ENCODE results near the gene ANKMY1. TPM values are rescaled to one million over a fixed set of nuclear protein-coding genes. Genes with fewer than 3 reads are reported as not detected.

The ANKMY1 gene
- total RNA-seq, 1 experiment from 2014 or later: 30.8 TPM

DNA sequence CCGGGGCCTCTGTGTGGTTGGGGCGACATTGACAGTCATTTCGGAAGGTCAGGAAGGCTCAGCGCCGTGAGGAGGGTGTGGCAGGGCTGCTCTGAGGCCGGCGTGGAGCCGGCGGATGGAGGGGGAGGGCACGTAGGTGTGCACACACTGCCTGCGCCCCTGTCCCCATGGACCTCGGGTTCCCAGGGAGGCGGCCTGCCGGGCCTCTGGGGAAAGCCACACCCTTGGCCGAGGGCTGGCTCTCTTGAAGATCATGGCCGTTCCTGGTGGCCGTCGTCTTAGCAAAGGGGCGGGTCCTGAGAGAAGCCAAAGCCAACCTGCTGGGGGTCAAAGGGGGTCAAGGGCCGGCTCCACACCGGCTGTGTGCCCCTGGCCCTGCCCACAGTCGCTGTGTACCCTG, 110.5 kb downstream of the ANKMY1 start:
- no peaks in the 10 kb centered on the region for H3K79me2 ChIP-seq (ENCODE audit: low read length)
- H3K36me3 ChIP-seq (ENCODE audit: insufficient read depth, low read length): no peaks in the 10 kb centered on the region
- H3K4me3 ChIP-seq (ENCODE audit: low read length): no peak overlapping the region
- no peaks in the 10 kb centered on the region for H3K9me2 ChIP-seq (replicated peaks; ENCODE audit: insufficient read depth, low read length)
- H4K20me1 ChIP-seq (ENCODE audit: insufficient read depth, low read depth, low read length): peaks cover 12% of the 10 kb centered on the region; the same call in 1 of the 2 replicates
- H3K27me3 ChIP-seq (ENCODE audit: low read length): no peaks in the 10 kb centered on the region
- no peak overlapping the region for H3K9ac ChIP-seq (ENCODE audit: low read length)
- H3K9me3 ChIP-seq (ENCODE audit: low read length): no peaks in the 10 kb centered on the region
- DNase-seq: no peak
- peaks cover 14% of the 10 kb centered on the region for H3K4me1 ChIP-seq (ENCODE audit: low read length)
- no peak overlapping the region for H2AFZ ChIP-seq (ENCODE audit: low read length)
- no peak overlapping the region for H3K4me2 ChIP-seq (ENCODE audit: low read depth, low read length, poor library complexity, severe bottlenecking)
- H3K27ac ChIP-seq (ENCODE audit: low read length): no peak overlapping the region

DNA sequence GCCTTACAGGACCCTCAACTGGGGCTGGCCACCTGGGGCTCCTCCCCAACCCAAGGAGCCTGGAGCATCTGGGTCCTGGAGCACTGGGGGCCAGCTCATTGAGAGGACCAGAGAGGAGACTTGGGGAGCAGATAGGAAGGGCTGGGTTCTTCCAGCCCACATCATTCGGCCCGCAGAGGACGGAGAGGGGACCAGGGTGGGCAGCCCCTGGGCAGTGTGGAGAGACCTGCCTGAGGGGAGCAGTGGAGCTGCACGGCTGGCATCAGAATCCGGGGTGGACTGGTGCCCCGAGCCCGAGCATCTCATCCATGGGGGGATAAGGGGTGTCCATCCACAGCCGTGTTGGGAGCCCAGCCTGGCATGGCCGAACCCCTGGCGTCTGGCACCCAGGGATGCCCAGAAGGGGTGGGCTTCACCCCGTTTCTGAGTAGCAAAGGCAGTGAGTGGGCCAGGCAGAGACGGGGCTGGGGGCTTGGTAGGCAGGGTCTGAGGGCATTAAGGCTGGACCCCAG, 111.1 kb downstream of the ANKMY1 start:
- DNase-seq: no peak
- no peak overlapping the region for H3K4me3 ChIP-seq (ENCODE audit: low read length)
- no peaks in the 10 kb centered on the region for H3K27me3 ChIP-seq (ENCODE audit: low read length)
- no peaks in the 10 kb centered on the region for H3K36me3 ChIP-seq (ENCODE audit: insufficient read depth, low read length)
- no peaks in the 10 kb centered on the region for H3K9me3 ChIP-seq (ENCODE audit: low read length)
- H2AFZ ChIP-seq (ENCODE audit: low read length): no peak overlapping the region
- no peak overlapping the region for H3K27ac ChIP-seq (ENCODE audit: low read length)
- peaks cover 14% of the 10 kb centered on the region for H3K4me1 ChIP-seq (ENCODE audit: low read length)
- no peak overlapping the region for H3K9ac ChIP-seq (ENCODE audit: low read length)
- H3K79me2 ChIP-seq (ENCODE audit: low read length): no peaks in the 10 kb centered on the region
- H4K20me1 ChIP-seq (ENCODE audit: insufficient read depth, low read depth, low read length): peaks cover 12% of the 10 kb centered on the region; the same call in 1 of the 2 replicates
- H3K4me2 ChIP-seq (ENCODE audit: low read depth, low read length, poor library complexity, severe bottlenecking): no peak overlapping the region
- H3K9me2 ChIP-seq (replicated peaks; ENCODE audit: insufficient read depth, low read length): no peaks in the 10 kb centered on the region

DNA sequence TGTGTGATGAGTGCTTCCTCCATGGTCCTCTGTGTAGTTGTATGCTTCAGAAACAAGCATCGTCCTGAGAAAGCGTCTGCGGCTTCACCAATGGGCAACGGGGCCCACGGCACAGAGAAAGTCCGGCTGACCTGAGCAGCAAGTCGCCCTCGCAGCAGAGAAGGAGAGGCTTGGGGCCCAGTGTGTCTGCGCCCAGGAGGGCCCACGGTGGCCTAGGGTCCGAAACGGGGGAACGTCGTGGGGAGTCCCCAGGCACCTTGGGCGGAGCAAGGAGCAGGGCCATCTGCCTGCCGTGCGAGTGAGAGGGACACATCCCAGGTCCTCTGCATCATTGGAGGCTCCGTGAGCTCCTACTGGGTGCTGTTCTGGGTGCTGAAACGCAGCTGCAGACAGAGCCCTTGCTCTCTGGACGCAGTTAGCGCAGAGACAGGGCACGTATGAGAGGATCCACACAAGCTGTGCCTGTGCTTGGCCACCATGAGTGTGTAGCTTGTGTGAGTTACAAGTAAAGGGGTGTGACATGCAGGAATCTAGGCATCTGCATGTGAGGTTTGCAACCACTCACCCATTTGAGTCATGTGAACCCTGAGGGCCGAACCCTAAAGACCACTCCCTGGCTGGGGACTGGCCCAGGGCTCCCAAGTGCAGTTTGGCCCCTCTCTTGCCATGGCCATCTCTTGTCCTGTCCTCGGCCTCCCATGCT, 111.7 kb downstream of the ANKMY1 start:
- no peaks in the 10 kb centered on the region for H3K27me3 ChIP-seq (ENCODE audit: low read length)

DNA sequence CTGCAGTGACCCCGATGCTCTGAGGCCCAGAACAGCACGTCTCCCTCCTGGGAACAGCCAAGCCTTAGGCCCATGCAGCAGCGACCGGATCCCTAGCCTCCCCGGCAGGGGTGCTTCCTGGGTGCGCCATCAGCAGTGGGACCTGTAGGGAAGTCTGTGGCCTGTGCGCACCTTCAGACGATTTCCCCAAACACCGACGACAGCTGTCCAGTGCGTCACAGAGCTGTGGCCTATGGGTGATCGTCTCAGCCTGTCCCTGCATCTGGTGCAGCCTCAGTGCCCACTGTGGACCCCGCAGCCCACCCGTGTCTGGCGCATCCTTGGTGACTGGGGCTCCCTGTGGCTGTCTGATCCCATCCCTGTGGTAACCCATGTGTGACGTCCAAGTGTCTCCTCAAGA, 113.3 kb downstream of the ANKMY1 start:
- no peak overlapping the region for H3K27ac ChIP-seq (ENCODE audit: low read length)
- H3K36me3 ChIP-seq (ENCODE audit: insufficient read depth, low read length): no peaks in the 10 kb centered on the region
- H4K20me1 ChIP-seq (ENCODE audit: insufficient read depth, low read depth, low read length): 0 out of 2 replicates have a peak, but pooled peaks cover 4% of the 10 kb centered on the region
- no peak for DNase-seq
- H3K4me3 ChIP-seq (ENCODE audit: low read length): no peak overlapping the region
- H2AFZ ChIP-seq (ENCODE audit: low read length): no peak overlapping the region
- no peaks in the 10 kb centered on the region for H3K9me2 ChIP-seq (replicated peaks; ENCODE audit: insufficient read depth, low read length)
- H3K9ac ChIP-seq (ENCODE audit: low read length): no peak overlapping the region
- H3K4me2 ChIP-seq (ENCODE audit: low read depth, low read length, poor library complexity, severe bottlenecking): no peak overlapping the region
- H3K79me2 ChIP-seq (ENCODE audit: low read length): no peaks in the 10 kb centered on the region
- no peaks in the 10 kb centered on the region for H3K9me3 ChIP-seq (ENCODE audit: low read length)
- H3K4me1 ChIP-seq (ENCODE audit: low read length): no peaks in the 10 kb centered on the region
- no peaks in the 10 kb centered on the region for H3K27me3 ChIP-seq (ENCODE audit: low read length)

More for the DNA sequence above, 111.7 kb downstream of the ANKMY1 start:
- H3K9me3 ChIP-seq (ENCODE audit: low read length): no peaks in the 10 kb centered on the region
- H4K20me1 ChIP-seq (ENCODE audit: insufficient read depth, low read depth, low read length): peaks cover 12% of the 10 kb centered on the region; the same call in 1 of the 2 replicates
- H3K9ac ChIP-seq (ENCODE audit: low read length): no peak overlapping the region
- H2AFZ ChIP-seq (ENCODE audit: low read length): no peak overlapping the region
- H3K4me1 ChIP-seq (ENCODE audit: low read length): peaks cover 14% of the 10 kb centered on the region
- H3K79me2 ChIP-seq (ENCODE audit: low read length): no peaks in the 10 kb centered on the region
- H3K36me3 ChIP-seq (ENCODE audit: insufficient read depth, low read length): no peaks in the 10 kb centered on the region
- H3K9me2 ChIP-seq (replicated peaks; ENCODE audit: insufficient read depth, low read length): no peaks in the 10 kb centered on the region
- no peak overlapping the region for H3K4me3 ChIP-seq (ENCODE audit: low read length)
- no peak overlapping the region for H3K4me2 ChIP-seq (ENCODE audit: low read depth, low read length, poor library complexity, severe bottlenecking)
- DNase-seq: no peak
- no peak overlapping the region for H3K27ac ChIP-seq (ENCODE audit: low read length)

DNA sequence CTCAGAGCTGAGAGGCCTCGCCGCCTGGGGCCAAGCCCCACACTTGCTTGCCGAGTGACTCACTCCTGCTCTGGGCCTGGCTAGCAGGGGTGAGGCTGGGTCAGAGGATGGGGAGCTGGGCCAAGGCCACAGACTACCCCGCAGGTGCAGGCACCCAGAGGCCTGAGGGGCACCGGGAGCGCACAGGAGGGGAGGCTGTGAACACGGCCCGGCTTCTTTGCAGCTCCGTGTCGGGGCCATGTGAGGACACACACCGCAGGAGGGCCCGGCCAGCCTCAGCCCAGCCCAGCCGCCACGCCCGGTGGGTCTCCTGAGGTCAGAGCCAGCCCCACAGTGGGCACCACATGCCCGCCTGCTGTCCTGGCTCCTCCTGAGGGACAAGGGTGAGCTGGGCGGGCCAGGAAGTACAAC, 113.9 kb downstream of the ANKMY1 start:
- Histone ChIP-seq H4K20me1 (ENCODE audit: insufficient read depth, low read depth, low read length) (0 out of 2 replicates have a peak, but pooled peaks cover 1% of the 10 kb centered on the region), H3K9ac (ENCODE audit: low read length) (no peak overlapping the region), H2AFZ (ENCODE audit: low read length) (no peak overlapping the region), H3K36me3 (ENCODE audit: insufficient read depth, low read length) (no peaks in the 10 kb centered on the region), H3K27me3 (ENCODE audit: low read length) (no peaks in the 10 kb centered on the region), H3K9me2 (replicated peaks; ENCODE audit: insufficient read depth, low read length) (no peaks in the 10 kb centered on the region), H3K27ac (ENCODE audit: low read length) (no peak overlapping the region), H3K9me3 (ENCODE audit: low read length) (no peaks in the 10 kb centered on the region), H3K79me2 (ENCODE audit: low read length) (no peaks in the 10 kb centered on the region), H3K4me1 (ENCODE audit: low read length) (no peaks in the 10 kb centered on the region), H3K4me2 (ENCODE audit: low read depth, low read length, poor library complexity, severe bottlenecking) (no peak overlapping the region), H3K4me3 (ENCODE audit: low read length) (no peak overlapping the region)
- DNase-seq: no peak

DNA sequence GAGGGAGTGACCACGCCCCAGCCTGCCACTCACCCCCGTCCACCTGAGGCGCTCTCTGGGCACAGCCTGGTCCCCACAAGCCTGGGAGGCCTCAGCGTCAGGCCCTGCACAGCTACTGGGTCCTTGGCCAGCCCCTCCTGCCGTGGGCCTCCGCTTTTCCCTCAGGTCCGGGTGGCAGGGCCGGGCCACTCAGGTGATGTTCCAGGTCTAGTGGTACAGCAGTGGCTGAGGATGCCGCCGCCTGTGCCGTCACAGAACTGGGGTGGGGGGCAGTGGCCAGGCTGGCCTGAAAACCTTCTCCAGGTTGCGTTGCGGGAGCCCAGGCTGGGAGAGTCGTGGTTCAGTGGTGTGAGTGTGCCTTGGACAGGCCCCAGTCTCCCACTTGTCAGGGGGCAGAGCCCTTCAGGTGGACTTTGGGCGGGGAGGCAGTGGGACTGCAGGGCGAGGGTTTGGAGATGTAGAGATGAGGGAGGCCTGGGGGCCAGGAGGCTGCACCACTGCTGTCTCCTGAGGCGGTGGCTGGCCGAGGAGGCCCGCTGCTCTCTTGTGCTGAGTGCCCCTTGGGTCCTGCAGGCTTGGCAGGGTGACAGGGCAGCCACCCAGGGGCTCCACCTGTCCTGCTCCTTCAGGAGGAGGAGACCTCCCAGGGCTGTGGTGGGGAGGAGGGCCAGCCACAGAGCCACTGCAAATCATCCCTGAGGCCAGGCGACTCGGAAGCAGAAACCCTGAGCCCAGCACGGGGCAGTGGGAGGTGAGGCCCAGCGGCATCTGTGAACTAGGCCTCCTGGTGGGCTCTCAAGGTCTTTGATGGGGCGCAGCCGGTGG, 114.7 kb downstream of the ANKMY1 start:
- Histone ChIP-seq H3K9me3 (ENCODE audit: low read length) (no peaks in the 10 kb centered on the region), H3K9ac (ENCODE audit: low read length) (no peak overlapping the region), H3K27ac (ENCODE audit: low read length) (no peak overlapping the region), H3K36me3 (ENCODE audit: insufficient read depth, low read length) (no peaks in the 10 kb centered on the region), H3K4me2 (ENCODE audit: low read depth, low read length, poor library complexity, severe bottlenecking) (no peak overlapping the region), H2AFZ (ENCODE audit: low read length) (no peak overlapping the region), H3K4me1 (ENCODE audit: low read length) (no peaks in the 10 kb centered on the region), H3K27me3 (ENCODE audit: low read length) (no peaks in the 10 kb centered on the region), H3K4me3 (ENCODE audit: low read length) (no peak overlapping the region), H3K9me2 (replicated peaks; ENCODE audit: insufficient read depth, low read length) (no peaks in the 10 kb centered on the region), H3K79me2 (ENCODE audit: low read length) (no peaks in the 10 kb centered on the region), H4K20me1 (ENCODE audit: insufficient read depth, low read depth, low read length) (no peaks in the 10 kb centered on the region)
- DNase-seq: no peak

DNA sequence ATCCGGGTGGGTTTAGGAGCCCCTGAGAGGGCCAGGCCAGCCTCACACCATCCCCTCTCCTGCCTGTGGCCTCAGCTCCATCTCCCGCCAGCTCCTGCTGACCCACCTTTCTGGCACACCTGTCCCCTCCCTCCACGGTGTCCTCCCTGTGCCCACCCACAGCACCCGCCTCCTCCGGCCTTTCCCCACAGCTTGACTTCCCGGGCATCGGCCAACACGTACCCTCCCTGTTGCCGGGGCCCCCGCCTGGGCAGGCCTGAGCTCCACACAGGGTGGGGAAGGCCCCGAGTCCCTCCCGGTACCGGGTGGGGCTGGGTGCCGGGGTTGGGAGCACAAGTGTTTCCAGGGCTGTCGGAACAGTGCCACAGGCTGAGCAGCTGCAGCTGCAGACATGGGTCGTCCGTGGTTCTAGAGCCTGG, 115.8 kb downstream of the ANKMY1 start:
- Histone ChIP-seq H3K4me2 (ENCODE audit: low read depth, low read length, poor library complexity, severe bottlenecking) (no peak overlapping the region), H3K9me2 (replicated peaks; ENCODE audit: insufficient read depth, low read length) (no peaks in the 10 kb centered on the region), H3K4me3 (ENCODE audit: low read length) (no peak overlapping the region), H3K27me3 (ENCODE audit: low read length) (no peaks in the 10 kb centered on the region), H3K79me2 (ENCODE audit: low read length) (no peaks in the 10 kb centered on the region), H4K20me1 (ENCODE audit: insufficient read depth, low read depth, low read length) (no peaks in the 10 kb centered on the region), H3K4me1 (ENCODE audit: low read length) (no peaks in the 10 kb centered on the region), H2AFZ (ENCODE audit: low read length) (no peak overlapping the region), H3K9me3 (ENCODE audit: low read length) (no peaks in the 10 kb centered on the region), H3K9ac (ENCODE audit: low read length) (no peak overlapping the region), H3K27ac (ENCODE audit: low read length) (no peak overlapping the region), H3K36me3 (ENCODE audit: insufficient read depth, low read length) (no peaks in the 10 kb centered on the region)
- DNase-seq: no peak

DNA sequence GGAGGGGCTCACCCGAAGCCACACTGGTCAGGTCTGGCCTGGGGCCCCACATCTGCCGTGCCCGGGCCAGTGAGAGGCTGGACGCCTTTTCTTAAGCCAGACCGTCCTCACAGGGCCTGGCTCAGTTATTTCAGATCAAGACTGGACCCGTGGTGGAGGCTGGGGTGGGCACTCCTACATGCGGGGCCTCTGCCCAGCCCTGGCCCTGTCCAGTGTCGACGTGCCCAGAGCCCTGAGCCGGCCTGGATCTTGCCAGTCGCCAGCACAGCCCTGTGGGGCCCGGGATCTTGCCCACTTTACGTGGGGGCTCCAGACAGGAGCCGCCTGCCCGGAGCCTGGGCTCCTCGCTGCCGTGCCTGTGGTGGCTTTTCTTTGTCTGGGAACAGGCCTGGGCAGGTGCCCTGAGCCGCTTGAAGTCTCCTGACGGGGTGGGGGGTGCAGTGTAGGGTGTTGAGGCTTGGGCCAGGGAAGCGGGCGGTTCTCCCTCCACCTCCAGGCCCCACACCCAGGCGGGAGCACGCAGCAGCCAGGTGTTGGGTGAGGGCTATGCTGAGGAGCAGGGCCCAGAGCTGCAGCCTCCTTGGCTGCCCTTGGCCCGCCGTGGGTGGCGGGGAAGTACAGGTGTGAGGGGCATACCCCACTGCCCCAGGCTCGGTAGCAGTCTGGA, 116.3 kb downstream of the ANKMY1 start:
- H3K4me3 ChIP-seq (ENCODE audit: low read length): no peak overlapping the region

More for the DNA sequence above, 116.3 kb downstream of the ANKMY1 start:
- no peak overlapping the region for H3K4me2 ChIP-seq (ENCODE audit: low read depth, low read length, poor library complexity, severe bottlenecking)
- no peak overlapping the region for H3K9ac ChIP-seq (ENCODE audit: low read length)
- no peak overlapping the region for H2AFZ ChIP-seq (ENCODE audit: low read length)
- no peaks in the 10 kb centered on the region for H3K9me3 ChIP-seq (ENCODE audit: low read length)
- H3K9me2 ChIP-seq (replicated peaks; ENCODE audit: insufficient read depth, low read length): no peaks in the 10 kb centered on the region
- no peak overlapping the region for H3K27ac ChIP-seq (ENCODE audit: low read length)
- H3K36me3 ChIP-seq (ENCODE audit: insufficient read depth, low read length): no peaks in the 10 kb centered on the region
- no peaks in the 10 kb centered on the region for H3K79me2 ChIP-seq (ENCODE audit: low read length)
- H3K27me3 ChIP-seq (ENCODE audit: low read length): no peaks in the 10 kb centered on the region
- no peaks in the 10 kb centered on the region for H4K20me1 ChIP-seq (ENCODE audit: insufficient read depth, low read depth, low read length)
- no peaks in the 10 kb centered on the region for H3K4me1 ChIP-seq (ENCODE audit: low read length)
- no peak for DNase-seq

Measured in Karpas-422 (cell line).